ENCODE measurements around the gene METTL8.

Gene METTL8

DNA sequence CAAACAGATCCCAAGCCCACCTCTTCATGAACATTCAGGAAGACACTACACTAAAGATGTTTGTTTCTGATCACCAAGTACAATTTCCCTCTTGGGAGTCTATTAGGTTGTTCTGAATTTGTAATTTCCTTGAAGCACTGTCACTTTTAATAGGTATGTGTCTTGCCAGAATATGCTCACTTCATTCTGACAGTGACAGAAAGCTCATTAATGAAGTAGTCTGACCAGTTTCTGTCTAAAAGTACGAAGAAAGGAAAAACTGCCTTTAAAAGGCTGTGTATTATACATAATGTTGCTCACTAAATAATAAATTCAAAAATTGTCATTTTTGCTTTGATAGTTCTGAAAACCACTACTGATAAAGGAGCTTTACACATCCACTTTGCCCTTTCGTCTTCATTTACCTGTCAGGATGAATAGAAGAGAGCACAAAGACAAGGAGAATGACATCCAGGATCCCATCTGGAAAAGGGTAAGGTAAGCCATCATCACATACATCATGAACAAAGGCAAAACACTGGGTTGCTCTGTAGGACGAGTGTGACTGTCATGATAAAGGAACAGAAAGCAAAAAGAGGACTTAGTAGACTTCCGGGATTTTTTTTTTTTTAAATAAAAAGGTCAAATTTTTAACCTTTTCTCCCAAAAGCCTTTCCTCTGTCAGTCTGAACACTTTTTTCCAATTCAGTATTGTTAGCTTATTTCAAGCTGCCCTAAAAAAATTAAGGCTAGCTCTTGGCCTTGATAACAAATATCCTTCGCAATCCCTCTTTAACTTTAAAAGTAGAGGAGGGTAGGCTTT is 103.4 kb downstream of the METTL8 start:
- DNase-seq (ENCODE audit: low spot score): no peak
- in situ Hi-C loops (cut with MboI; ENCODE audit: low sequenced_read_pairs, unreplicated experiment): no loop called here
- TF ChIP-seq, protein P1, sequence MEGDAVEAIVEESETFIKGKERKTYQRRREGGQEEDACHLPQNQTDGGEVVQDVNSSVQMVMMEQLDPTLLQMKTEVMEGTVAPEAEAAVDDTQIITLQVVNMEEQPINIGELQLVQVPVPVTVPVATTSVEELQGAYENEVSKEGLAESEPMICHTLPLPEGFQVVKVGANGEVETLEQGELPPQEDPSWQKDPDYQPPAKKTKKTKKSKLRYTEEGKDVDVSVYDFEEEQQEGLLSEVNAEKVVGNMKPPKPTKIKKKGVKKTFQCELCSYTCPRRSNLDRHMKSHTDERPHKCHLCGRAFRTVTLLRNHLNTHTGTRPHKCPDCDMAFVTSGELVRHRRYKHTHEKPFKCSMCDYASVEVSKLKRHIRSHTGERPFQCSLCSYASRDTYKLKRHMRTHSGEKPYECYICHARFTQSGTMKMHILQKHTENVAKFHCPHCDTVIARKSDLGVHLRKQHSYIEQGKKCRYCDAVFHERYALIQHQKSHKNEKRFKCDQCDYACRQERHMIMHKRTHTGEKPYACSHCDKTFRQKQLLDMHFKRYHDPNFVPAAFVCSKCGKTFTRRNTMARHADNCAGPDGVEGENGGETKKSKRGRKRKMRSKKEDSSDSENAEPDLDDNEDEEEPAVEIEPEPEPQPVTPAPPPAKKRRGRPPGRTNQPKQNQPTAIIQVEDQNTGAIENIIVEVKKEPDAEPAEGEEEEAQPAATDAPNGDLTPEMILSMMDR (IDR thresholded peaks at IDR 0.05; ENCODE audit: borderline replicate concordance, control extremely low read depth, extremely low read depth, insufficient read depth, missing control alignments): no peak

DNA sequence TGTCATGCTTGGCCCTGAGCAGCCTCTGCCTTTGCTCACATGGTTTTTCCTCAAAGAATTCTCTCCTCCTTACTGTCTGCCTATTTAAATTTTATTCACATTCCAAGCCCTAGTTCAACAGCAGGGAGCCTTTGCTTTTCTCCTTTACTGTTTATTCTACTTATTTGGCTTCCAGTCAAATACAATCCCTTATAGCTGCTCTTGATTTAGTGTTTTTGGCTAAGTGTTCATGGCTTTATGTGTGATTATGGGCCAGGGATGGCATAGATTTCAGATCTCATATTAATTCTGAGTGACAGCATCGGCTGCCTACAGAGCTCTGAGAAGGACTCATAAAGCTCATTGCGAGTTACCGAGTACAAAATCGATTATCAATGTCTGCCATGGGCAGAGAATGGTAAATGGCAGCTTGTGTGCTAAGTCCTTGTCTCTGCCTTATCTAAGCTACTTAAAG is 106.7 kb downstream of the METTL8 start:
- in situ Hi-C loops (cut with MboI; ENCODE audit: low sequenced_read_pairs, unreplicated experiment): loop anchor here (10.0 kb wide), 1 partner anchor 88 kb away; no protein-coding TSS in a partner anchor
- no peak for DNase-seq (ENCODE audit: low spot score)
- TF ChIP-seq, protein P1 (IDR thresholded peaks at IDR 0.05; ENCODE audit: borderline replicate concordance, control extremely low read depth, extremely low read depth, insufficient read depth, missing control alignments): no peak

DNA sequence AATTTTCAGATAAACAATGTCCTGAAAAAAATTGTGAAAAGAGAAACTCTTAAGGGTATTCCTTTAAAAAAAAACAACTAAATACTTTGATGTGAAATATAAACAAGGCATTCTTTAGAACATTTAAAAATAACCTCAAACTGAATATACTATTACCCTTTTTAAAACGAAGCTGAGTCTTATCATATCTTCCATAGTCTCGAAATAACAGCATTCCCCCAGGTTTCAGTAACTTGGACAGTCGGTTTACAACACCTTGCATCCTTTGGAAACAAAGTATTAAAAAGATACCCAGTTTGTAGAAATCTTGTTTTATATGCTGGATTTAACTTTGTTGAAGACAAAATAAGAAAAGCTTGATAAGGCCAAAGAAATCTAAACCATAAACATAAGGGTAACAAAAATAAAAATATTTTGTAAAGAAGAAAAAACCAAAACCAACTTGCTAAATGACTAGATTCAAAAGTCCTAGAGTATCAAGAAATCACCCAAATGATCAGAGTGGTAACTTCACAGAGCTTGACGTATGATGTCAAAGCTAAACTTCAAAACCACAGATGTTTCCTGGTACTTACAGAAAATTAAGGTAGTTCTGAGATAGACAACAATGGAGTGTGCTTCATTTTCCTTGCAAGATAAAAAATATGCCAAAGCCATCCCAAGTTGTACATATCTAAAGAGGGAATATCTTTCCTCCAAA is 107.8 kb downstream of the METTL8 start:
- in situ Hi-C loops (cut with MboI; ENCODE audit: low sequenced_read_pairs, unreplicated experiment): loop anchor here (10.0 kb wide), 1 partner anchor 89 kb away; no protein-coding TSS in a partner anchor
- no peak for DNase-seq (ENCODE audit: low spot score)
- TF ChIP-seq, protein P1 (IDR thresholded peaks at IDR 0.05; ENCODE audit: borderline replicate concordance, control extremely low read depth, extremely low read depth, insufficient read depth, missing control alignments): no peak

DNA sequence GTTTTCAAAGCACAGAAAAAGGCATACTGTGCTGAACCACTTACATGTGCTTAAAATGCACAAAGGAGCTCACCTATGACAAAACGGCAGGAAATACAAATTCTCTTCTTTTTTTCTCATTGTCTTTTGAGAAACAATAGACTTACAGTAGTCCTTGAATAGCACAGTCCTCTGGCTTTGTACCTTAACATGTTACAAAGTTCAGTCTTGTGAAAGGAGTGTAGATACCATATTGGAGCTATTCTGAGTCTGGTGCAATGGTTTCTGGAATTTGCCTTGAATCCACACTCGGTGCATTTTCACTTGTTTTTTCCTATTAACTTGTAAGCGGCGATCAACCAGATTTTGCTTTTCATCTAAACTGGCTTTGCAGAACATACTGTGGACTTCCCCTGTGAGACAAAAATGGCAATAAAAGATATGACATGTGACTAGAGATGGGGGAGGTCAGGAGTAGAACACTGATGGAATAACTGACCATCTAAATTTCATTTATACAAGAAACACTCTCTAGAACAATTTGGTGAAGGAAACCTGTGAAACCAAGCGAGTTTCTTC is 109.7 kb downstream of the METTL8 start:
- no peak for DNase-seq (ENCODE audit: low spot score)
- in situ Hi-C loops (cut with MboI; ENCODE audit: low sequenced_read_pairs, unreplicated experiment): loop anchor here (10.0 kb wide), 1 partner anchor 91 kb away; no protein-coding TSS in a partner anchor
- TF ChIP-seq, protein P1 (IDR thresholded peaks at IDR 0.05; ENCODE audit: borderline replicate concordance, control extremely low read depth, extremely low read depth, insufficient read depth, missing control alignments): no peak

DNA sequence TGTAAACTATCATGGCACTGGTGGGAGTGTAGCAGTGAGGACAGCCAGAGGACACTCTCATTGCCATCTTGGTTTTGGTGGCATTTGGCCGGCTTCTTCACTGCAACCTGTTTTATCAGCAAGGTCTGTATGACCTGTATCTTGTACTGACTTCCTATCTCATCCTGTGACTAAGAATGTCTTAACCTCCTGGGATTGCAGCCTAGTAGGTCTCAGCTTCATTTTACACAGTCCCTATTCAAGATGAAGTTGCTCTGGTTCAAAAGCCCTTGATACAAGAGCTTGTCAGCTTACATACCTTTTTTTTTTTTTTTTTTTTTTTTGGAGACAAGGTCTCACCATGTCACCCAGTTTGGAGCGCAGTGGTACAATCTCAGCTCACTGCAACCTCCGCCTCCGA is 110.9 kb downstream of the METTL8 start:
- TF ChIP-seq, protein P1 (IDR thresholded peaks at IDR 0.05; ENCODE audit: borderline replicate concordance, control extremely low read depth, extremely low read depth, insufficient read depth, missing control alignments): no peak
- DNase-seq (ENCODE audit: low spot score): no peak
- in situ Hi-C loops (cut with MboI; ENCODE audit: low sequenced_read_pairs, unreplicated experiment): loop anchor here (10.0 kb wide), 1 partner anchor 92 kb away; no protein-coding TSS in a partner anchor

DNA sequence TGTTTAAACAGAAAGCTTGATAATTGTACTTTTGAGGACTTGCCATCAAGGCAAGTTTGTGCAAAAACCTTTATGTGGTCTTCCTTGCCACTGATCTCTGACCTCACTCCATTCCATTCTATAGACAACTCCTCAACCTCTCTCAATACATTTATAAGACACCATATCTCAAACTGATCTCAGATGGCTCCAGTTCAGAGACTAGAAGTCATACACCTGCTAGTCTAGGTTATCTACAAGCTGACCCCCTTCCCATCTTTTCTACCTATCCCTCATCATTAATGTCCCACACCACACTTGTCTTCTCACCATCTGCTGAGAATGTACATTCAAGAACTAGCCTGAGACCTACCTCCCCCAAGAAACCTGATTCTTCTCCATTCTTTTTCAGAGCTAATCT is 113.1 kb downstream of the METTL8 start:
- no peak for DNase-seq (ENCODE audit: low spot score)
- TF ChIP-seq, protein P1 (IDR thresholded peaks at IDR 0.05; ENCODE audit: borderline replicate concordance, control extremely low read depth, extremely low read depth, insufficient read depth, missing control alignments): no peak
- in situ Hi-C loops (cut with MboI; ENCODE audit: low sequenced_read_pairs, unreplicated experiment): loop anchor here (10.0 kb wide), 1 partner anchor 94 kb away; no protein-coding TSS in a partner anchor
